GM12891 (cell line): ENCODE results near the gene IFI44L.

Source experiments
- POLR2A ChIP-seq: IDR thresholded peaks from 2 replicates; pipeline ENCODE4 v1.6.1; 2011; ENCODE audit warnings: low read depth, low read length, control low read depth
- POLR2AphosphoS5 ChIP-seq: IDR thresholded peaks from 2 replicates; pipeline ENCODE4 v1.6.1; 2011; ENCODE audit warnings: low read depth, low read length, control low read depth
- POU2F2 ChIP-seq: IDR thresholded peaks from 2 replicates; pipeline ENCODE4 v1.6.1; 2011; ENCODE audit warnings: low read depth, mild to moderate bottlenecking, control low read depth, low read length, moderate library complexity
- SPI1 ChIP-seq: IDR thresholded peaks from 2 replicates; pipeline ENCODE4 v1.6.1; 2011; ENCODE audit warnings: low read depth, low read length, control low read depth
- TAF1 ChIP-seq: IDR thresholded peaks from 2 replicates; pipeline ENCODE4 v1.6.1; 2011; ENCODE audit warnings: low read depth, low read length, control low read depth

GRCh38 chr1:78663923-78664322, 43.7 kb downstream of the IFI44L start:
- TF ChIP-seq TAF1 (no peak), POLR2A (no peak), POLR2AphosphoS5 (no peak), SPI1 (no peak), POU2F2 (no peak)
